K562 (cell line): Measurements from ENCODE around the gene CABP4.

ENCODE experiments used
- CTCF ChIP-seq, 3 experiments: IDR thresholded peaks in 2 of 3; conservative IDR thresholded peaks in 1 of 3; 2 replicates each; pipeline ENCODE4 v1.5.1; 2011 to 2012; ENCODE audit warnings: low read length in 3 of 3, mild to moderate bottlenecking in 3 of 3, control low read depth in 2 of 3, improper control_type of control experiment in 1 of 3, inconsistent platforms in 1 of 3, low read depth in 1 of 3, mixed read lengths in 1 of 3, moderate library complexity in 1 of 3; ENCODE audit not compliant: insufficient read depth in 2 of 3
- FOXP4 ChIP-seq: sonication (generic); formaldehyde crosslinking; IDR thresholded peaks from 2 replicates; pipeline ENCODE4 v1.8.0; 2022; ENCODE audit warnings: mild to moderate bottlenecking, missing genetic modification reagents, borderline replicate concordance
- GABPA ChIP-seq: fragments of 200-800 bp; sonication (Bioruptor generic); conservative IDR thresholded peaks from 2 replicates; pipeline ENCODE4 v1.6.1; 2016; ENCODE audit warnings: low read depth, missing genetic modification characterization, missing compliant biosample characterization
- ID3 ChIP-seq, 2 experiments: fragments of 250-450 bp in 1 of 2; fragments of 450-650 bp in 1 of 2; sonication (Bioruptor Pico) in 1 of 2; IDR thresholded peaks; 2 replicates each; pipeline versions ENCODE4 v1.6.1 to v1.8.0; 2016 to 2021; ENCODE audit warnings: mild to moderate bottlenecking in 2 of 2, moderate library complexity in 2 of 2, missing compliant biosample characterization in 1 of 2, missing genetic modification characterization in 1 of 2
- POLR2A ChIP-seq: fragments of 450-650 bp; conservative IDR thresholded peaks from 2 replicates; pipeline ENCODE4 v1.6.1; 2016
- PYGO2 ChIP-seq: fragments of 450-650 bp; IDR thresholded peaks from 2 replicates; pipeline ENCODE4 v1.6.1; 2016; ENCODE audit warnings: mild to moderate bottlenecking, missing genetic modification characterization, moderate library complexity, missing compliant biosample characterization
- SAP30 ChIP-seq: fragments of 200-600 bp; sonication (generic); IDR thresholded peaks from 2 replicates; pipeline ENCODE4 v1.6.1; 2012; ENCODE audit warnings: borderline replicate concordance, low read depth, mild to moderate bottlenecking, moderate library complexity, low read length, control low read depth, inconsistent platforms; ENCODE audit not compliant: insufficient read depth, poor library complexity, severe bottlenecking
- ZZZ3 ChIP-seq: fragments of 450-650 bp; IDR thresholded peaks from 2 replicates; pipeline ENCODE4 v1.6.1; 2016; ENCODE audit warnings: antibody characterized with exemption, mild to moderate bottlenecking, moderate library complexity

- TF ChIP-seq PYGO2 (no peak), CTCF (IDR thresholded peaks at IDR 0.05 in 2 of 3, conservative IDR thresholded peaks at IDR 0.05 in 1 of 3; ENCODE audit: insufficient read depth in 2 of 3, low read depth in 1 of 3, low read length in 3 of 3) (no peak), ZZZ3 (no peak), FOXP4 (CRISPR knock-in tag) (no peak), POLR2A (no peak), SAP30 (no peak), ID3 (CRISPR knock-in tag; IDR thresholded peaks at IDR 0.05) (no peak), ID3 (tag; IDR thresholded peaks at IDR 0.05) (no peak), GABPA (tag) (no peak)
Observed at GRCh38 chr11:67418476-67419281, 36.5 kb upstream of the CABP4 start.
